Measurements from ENCODE around the gene EXOC4.

The EXOC4 gene

GRCh38 chr7:133540096-133540860, 287.4 kb downstream of the EXOC4 start:
- CTCF ChIA-PET: interaction anchor here (0.7 to 1.1 kb wide), 2 partner anchors 15 to 115 kb away, joined by 3 read pairs; no protein-coding TSS in a partner anchor
- TF ChIP-seq, protein P1, sequence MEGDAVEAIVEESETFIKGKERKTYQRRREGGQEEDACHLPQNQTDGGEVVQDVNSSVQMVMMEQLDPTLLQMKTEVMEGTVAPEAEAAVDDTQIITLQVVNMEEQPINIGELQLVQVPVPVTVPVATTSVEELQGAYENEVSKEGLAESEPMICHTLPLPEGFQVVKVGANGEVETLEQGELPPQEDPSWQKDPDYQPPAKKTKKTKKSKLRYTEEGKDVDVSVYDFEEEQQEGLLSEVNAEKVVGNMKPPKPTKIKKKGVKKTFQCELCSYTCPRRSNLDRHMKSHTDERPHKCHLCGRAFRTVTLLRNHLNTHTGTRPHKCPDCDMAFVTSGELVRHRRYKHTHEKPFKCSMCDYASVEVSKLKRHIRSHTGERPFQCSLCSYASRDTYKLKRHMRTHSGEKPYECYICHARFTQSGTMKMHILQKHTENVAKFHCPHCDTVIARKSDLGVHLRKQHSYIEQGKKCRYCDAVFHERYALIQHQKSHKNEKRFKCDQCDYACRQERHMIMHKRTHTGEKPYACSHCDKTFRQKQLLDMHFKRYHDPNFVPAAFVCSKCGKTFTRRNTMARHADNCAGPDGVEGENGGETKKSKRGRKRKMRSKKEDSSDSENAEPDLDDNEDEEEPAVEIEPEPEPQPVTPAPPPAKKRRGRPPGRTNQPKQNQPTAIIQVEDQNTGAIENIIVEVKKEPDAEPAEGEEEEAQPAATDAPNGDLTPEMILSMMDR (IDR thresholded peaks at IDR 0.05; ENCODE audit: control extremely low read depth, extremely low read depth, low read depth, missing control alignments): no peak
- POLR2A ChIA-PET: no interaction called here
- no peak for DNase-seq (ENCODE audit: extremely low spot score)

DNA sequence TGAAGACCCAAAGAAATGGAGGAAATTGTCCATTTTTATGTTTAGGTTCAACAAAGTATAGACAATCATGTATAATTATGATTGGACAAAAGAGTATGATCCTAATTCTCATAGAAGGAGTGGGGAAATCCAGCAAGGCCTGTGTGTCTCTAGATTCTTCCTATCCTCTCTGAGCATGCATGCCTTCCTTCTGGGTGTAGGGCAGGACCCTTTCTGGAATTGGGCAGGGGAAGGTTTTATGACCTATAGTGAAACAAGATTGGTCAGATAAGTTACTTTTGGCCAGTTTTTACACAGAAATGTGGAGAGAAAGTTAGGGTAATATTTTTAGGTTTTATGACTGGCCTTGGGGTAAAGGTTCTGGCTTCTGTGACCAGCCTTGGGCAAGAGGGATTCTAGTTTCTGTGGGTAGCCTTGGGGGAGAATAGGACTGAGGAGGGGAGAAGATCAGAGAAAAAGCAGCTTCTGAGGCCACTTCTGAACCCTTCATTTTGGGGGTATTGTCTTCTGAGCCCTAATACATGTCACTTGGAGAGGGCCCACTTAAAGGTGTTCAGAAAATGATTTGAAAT, 289.4 kb downstream of the EXOC4 start:
- TF ChIP-seq, protein P1 (IDR thresholded peaks at IDR 0.05; ENCODE audit: control extremely low read depth, extremely low read depth, low read depth, missing control alignments): no peak
- POLR2A ChIA-PET: no interaction called here
- DNase-seq (ENCODE audit: extremely low spot score): no peak
- CTCF ChIA-PET: no interaction called here

DNA sequence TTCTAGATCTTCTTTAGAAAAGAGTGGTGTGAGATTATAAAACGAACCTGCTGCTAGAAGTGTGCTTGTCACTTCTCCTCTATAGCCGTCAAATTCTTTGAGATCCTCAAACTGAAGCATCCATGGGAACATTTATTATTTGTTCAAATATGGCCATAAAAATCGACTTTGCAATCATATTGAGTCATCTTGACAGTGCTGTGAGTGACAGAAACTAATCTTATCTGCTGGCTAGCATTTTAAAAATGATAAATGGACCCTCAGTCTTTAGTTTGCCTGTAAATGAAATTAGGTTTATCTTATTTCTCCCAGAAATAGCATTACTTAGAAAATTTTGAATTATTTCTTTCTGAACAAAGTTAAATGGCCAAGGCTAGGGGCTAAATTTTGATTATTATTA, 290.8 kb downstream of the EXOC4 start:
- TF ChIP-seq, protein P1 (IDR thresholded peaks at IDR 0.05; ENCODE audit: control extremely low read depth, extremely low read depth, low read depth, missing control alignments): no peak
- CTCF ChIA-PET: interaction anchor here (0.9 kb wide), 1 partner anchor 13 kb away, joined by 3 read pairs; no protein-coding TSS in a partner anchor
- POLR2A ChIA-PET: no interaction called here
- DNase-seq (ENCODE audit: extremely low spot score): no peak

DNA sequence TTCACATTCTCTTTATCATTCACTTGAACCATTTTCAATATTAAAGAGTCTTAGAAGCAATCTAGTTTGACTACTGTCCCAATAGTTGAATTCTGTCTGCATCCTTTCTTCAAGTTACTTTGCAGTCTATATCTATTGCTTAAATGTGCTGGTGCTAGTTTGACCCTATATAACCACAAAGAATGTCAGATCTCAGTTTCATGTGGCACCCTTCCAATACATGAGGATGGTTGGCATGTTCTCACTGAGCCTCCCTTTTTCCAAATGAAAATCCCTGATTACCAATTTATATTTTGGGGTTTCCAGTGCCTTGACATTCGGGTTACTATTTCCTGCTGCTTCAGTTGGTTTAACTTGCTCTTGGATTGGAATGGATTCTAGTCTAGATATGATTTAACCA, 292.7 kb downstream of the EXOC4 start:
- DNase-seq (ENCODE audit: extremely low spot score): no peak
- TF ChIP-seq, protein P1 (IDR thresholded peaks at IDR 0.05; ENCODE audit: control extremely low read depth, extremely low read depth, low read depth, missing control alignments): no peak
- ChIA-PET CTCF (interaction anchor here (1.3 kb wide), 1 partner anchor 10 kb away, joined by 3 read pairs; no protein-coding TSS in a partner anchor), POLR2A (no interaction called here)

DNA sequence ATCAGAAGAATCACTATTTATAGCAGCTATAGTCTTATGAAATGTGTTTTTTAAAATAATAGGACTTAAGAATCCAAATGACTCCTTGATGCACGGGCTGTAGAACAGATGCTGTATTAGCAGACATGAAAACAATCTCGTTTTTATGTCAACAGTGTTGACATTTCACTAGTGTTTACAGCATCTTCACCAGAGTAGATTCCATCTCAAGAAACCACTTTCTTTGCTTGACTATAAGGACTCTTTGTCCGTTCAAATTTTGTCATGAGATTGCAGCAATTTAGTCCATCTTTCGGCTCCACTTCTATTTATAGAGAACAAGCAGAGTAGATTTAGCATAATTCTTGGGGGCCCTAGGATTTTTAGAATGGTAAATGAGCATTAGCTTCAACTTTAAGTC, 295.1 kb downstream of the EXOC4 start:
- ChIA-PET CTCF (interaction anchor here (0.9 to 1.2 kb wide), 3 partner anchors 9 to 14 kb away, joined by 3 to 5 read pairs (median 4); no protein-coding TSS in a partner anchor), POLR2A (no interaction called here)
- TF ChIP-seq, protein P1 (IDR thresholded peaks at IDR 0.05; ENCODE audit: control extremely low read depth, extremely low read depth, low read depth, missing control alignments): no peak
- no peak for DNase-seq (ENCODE audit: extremely low spot score)

- TF ChIP-seq, protein P1 (IDR thresholded peaks at IDR 0.05; ENCODE audit: control extremely low read depth, extremely low read depth, low read depth, missing control alignments): no peak
- ChIA-PET POLR2A (no interaction called here), CTCF (no interaction called here)
- DNase-seq (ENCODE audit: extremely low spot score): no peak
These were observed 296.8 kb downstream of the EXOC4 start for GRCh38 chr7:133549633-133550032.

All from GM10248 (cell line).